SK-N-SH (cell line): Measurements from ENCODE around the gene MAPKBP1. TPM values are rescaled to one million over a fixed set of nuclear protein-coding genes. Genes with fewer than 3 reads are reported as not detected.

Experiments used
- CTCF ChIA-PET: fragments of 300-600, 350-600 bp; formaldehyde crosslinking; extraction: SDS; loops from one replicate; lab custom pipeline; 2021; lab: Yijun Ruan, JAX
- POLR2A ChIA-PET: fragments of 350-600 bp; sonication (Branson Sonifier 250); formaldehyde crosslinking; extraction: SDS; loops from one replicate; lab custom pipeline; 2020; ENCODE audit warnings: antibody characterized with exemption, inconsistent platforms; lab: Yijun Ruan, JAX
- DNase-seq: peaks from one replicate; pipeline ENCODE4 v3.0.0; 2012
- H2AFZ ChIP-seq: fragments of 200-600 bp; sonication (generic); 2 replicates; pipeline ENCODE4 v1.8.1; 2016; ENCODE audit warnings: antibody characterized with exemption, mild to moderate bottlenecking, low read depth
- H3F3A ChIP-seq: fragments of 200-600 bp; sonication (generic); replicated peaks from 2 replicates; pipeline ENCODE3; 2016; ENCODE audit warnings: antibody characterized with exemption, mild to moderate bottlenecking; ENCODE audit not compliant: insufficient read depth
- H3K27ac ChIP-seq, 2 experiments: fragments of 200-500 bp in 1 of 2; fragments of 200-600 bp in 1 of 2; sonication (Bioruptor generic) in 1 of 2; sonication (generic), shearing (Covaris generic) in 1 of 2; 2 replicates each; pipeline versions ENCODE4 v1.5.1 to v1.6.1; 2014 to 2016; ENCODE audit warnings: low read depth in 2 of 2, inconsistent platforms in 1 of 2, low read length in 1 of 2, mild to moderate bottlenecking in 1 of 2, mixed read lengths in 1 of 2
- H3K27me3 ChIP-seq: fragments of 200-600 bp; sonication (generic), shearing (Covaris generic); 2 replicates; pipeline ENCODE4 v1.6.1; 2016; ENCODE audit warnings: mixed run types; ENCODE audit not compliant: insufficient read depth
- H3K36me3 ChIP-seq, 2 experiments: fragments of 200-500 bp in 1 of 2; fragments of 200-600 bp in 1 of 2; sonication (Bioruptor generic) in 1 of 2; sonication (generic) in 1 of 2; replicated peaks in 1 of 2; 2 replicates each; pipeline versions ENCODE3 to v1.5.1; 2014 to 2016; ENCODE audit warnings: low read length in 1 of 2, mild to moderate bottlenecking in 1 of 2; ENCODE audit not compliant: insufficient read depth in 2 of 2, control insufficient read depth in 1 of 2
- H3K4me1 ChIP-seq, 2 experiments: fragments of 200-500 bp in 1 of 2; fragments of 200-600 bp in 1 of 2; sonication (Bioruptor generic) in 1 of 2; sonication (generic), shearing (Covaris generic) in 1 of 2; 2 replicates each; pipeline versions ENCODE4 v1.5.1 to v1.6.1; 2014 to 2016; ENCODE audit warnings: low read depth in 1 of 2, low read length in 1 of 2, mixed run types in 1 of 2; ENCODE audit not compliant: insufficient read depth in 2 of 2, control insufficient read depth in 1 of 2
- H3K4me2 ChIP-seq: fragments of 200-600 bp; sonication (generic), shearing (Covaris generic); 2 replicates; pipeline ENCODE4 v1.6.1; 2017; ENCODE audit warnings: mixed run types
- H3K4me3 ChIP-seq, 2 experiments: fragments of 200-500 bp in 1 of 2; fragments of 200-600 bp in 1 of 2; sonication (Bioruptor generic) in 1 of 2; sonication (generic), shearing (Covaris generic) in 1 of 2; 2 replicates each; pipeline versions ENCODE4 v1.5.1 to v1.8.1; 2014 to 2016; ENCODE audit warnings: low read depth in 2 of 2, inconsistent platforms in 1 of 2, low read length in 1 of 2, mild to moderate bottlenecking in 1 of 2, mixed read lengths in 1 of 2, moderate library complexity in 1 of 2
- H3K79me2 ChIP-seq: fragments of 200-600 bp; sonication (generic); 2 replicates; pipeline ENCODE4 v1.8.1; 2017; ENCODE audit warnings: mild to moderate bottlenecking; ENCODE audit not compliant: insufficient read depth
- H3K9ac ChIP-seq: fragments of 200-600 bp; sonication (generic); 2 replicates; pipeline ENCODE4 v1.6.1; 2017; ENCODE audit warnings: mixed run types
- H3K9me2 ChIP-seq: fragments of 200-600 bp; sonication (generic); 2 replicates; pipeline ENCODE4 v1.6.1; 2017; ENCODE audit warnings: mixed run types
- H3K9me3 ChIP-seq: fragments of 200-600 bp; sonication (generic); 2 replicates; pipeline ENCODE4 v1.6.1; 2017; ENCODE audit warnings: mixed run types, mild to moderate bottlenecking, moderate library complexity
- H4K20me1 ChIP-seq: fragments of 200-600 bp; sonication (generic); 2 replicates; pipeline ENCODE4 v1.6.1; 2017; ENCODE audit warnings: mild to moderate bottlenecking, mixed run types; ENCODE audit not compliant: insufficient read depth
- FOSL2 ChIP-seq: IDR thresholded peaks from 2 replicates; pipeline ENCODE4 v1.4.0; 2012; ENCODE audit warnings: low read depth, mild to moderate bottlenecking, moderate library complexity, borderline replicate concordance
- FOXM1 ChIP-seq: IDR thresholded peaks from 2 replicates; pipeline ENCODE4 v1.4.0; 2012; ENCODE audit warnings: low read depth, mild to moderate bottlenecking
- GATA2 ChIP-seq: sonication (generic); formaldehyde crosslinking; IDR thresholded peaks from 2 replicates; pipeline ENCODE4 v1.5.0; 2020; ENCODE audit warnings: mild to moderate bottlenecking, missing genetic modification reagents
- JUND ChIP-seq: IDR thresholded peaks from 2 replicates; pipeline ENCODE4 v1.4.0; 2012
- MEF2A ChIP-seq: IDR thresholded peaks from 2 replicates; pipeline ENCODE4 v1.4.0; 2012; ENCODE audit warnings: low read depth, borderline replicate concordance
- PBX3 ChIP-seq: IDR thresholded peaks from 2 replicates; pipeline ENCODE4; 2012
- RXRA ChIP-seq: IDR thresholded peaks from 2 replicates; pipeline ENCODE4 v1.4.0; 2012; ENCODE audit warnings: low read depth, mild to moderate bottlenecking, borderline replicate concordance
- TAF1 ChIP-seq: IDR thresholded peaks from 2 replicates; pipeline ENCODE4 v1.6.1; 2012; ENCODE audit warnings: low read depth, mild to moderate bottlenecking, low read length, moderate library complexity, borderline replicate concordance
- TCF12 ChIP-seq: IDR thresholded peaks from 2 replicates; pipeline ENCODE4 v1.4.0; 2012
- USF1 ChIP-seq: IDR thresholded peaks from 2 replicates; pipeline ENCODE4 v1.4.0; 2012; ENCODE audit warnings: low read depth, borderline replicate concordance
- YY1 ChIP-seq: IDR thresholded peaks from 2 replicates; pipeline ENCODE4 v1.4.0; 2012; ENCODE audit warnings: low read depth, mild to moderate bottlenecking
- WGBS: methylation state at CpG from one replicate; pipeline ENCODE4 v1.1.6; 2017; ENCODE audit warnings: low lambda C conversion rate; 5-methylcytosine and 5-hydroxymethylcytosine counted together
- polyA plus RNA-seq, 3 experiments: library from polyadenylated mRNA; depleted of rRNA; stranded (reverse); fragments of >200 nt; gene quantifications; 2 replicates each; pipeline ENCODE4 v1.2.3, GENCODE V29; 2012
- TF ChIP-seq, protein P1 (sequence below): fragments of 150-350 bp; IDR thresholded peaks from 2 replicates; pipeline ENCODE4 v1.6.1; 2016; ENCODE audit warnings: mild to moderate bottlenecking, low read depth, low read length

The MAPKBP1 gene
- polyA plus RNA-seq, 1 of the 3 experiments (the other 2 are of a cell fraction), result 5.2 TPM

GRCh38 chr15:41789662-41790061 is 15.4 kb downstream of the MAPKBP1 start:
- Histone ChIP-seq H4K20me1 (no peaks in the 10 kb centered on the region), H3K9me2 (no peaks in the 10 kb centered on the region), H3K4me2 (no peak overlapping the region), H3K27me3 (no peaks in the 10 kb centered on the region), H3K4me1 (peaks cover 14 to 32% of the 10 kb centered on the region in 2 experiments; a peak in 3 of 4 replicates), H3F3A (no peaks in the 10 kb centered on the region), H3K79me2 (peaks cover 55% of the 10 kb centered on the region), H3K36me3 (no peaks in the 10 kb centered on the region), H3K27ac (no peak overlapping the region; a peak in 1 of 4 replicates), H3K4me3 (no peak overlapping the region), H2AFZ (no peak overlapping the region), H3K9me3 (no peaks in the 10 kb centered on the region), H3K9ac (no peak overlapping the region)
- TF ChIP-seq RXRA (no peak), MEF2A (no peak), JUND (no peak), TCF12 (no peak)
- POLR2A ChIA-PET, result no interaction called here
- DNase-seq, result no peak
- CTCF ChIA-PET, result interaction anchor here (1.0 to 1.2 kb wide), 4 partner anchors 9 to 324 kb away, joined by 3 to 5 read pairs (median 4); no protein-coding TSS in a partner anchor

- H3K79me2 ChIP-seq, result peaks cover 55% of the 10 kb centered on the region
- H3K27me3 ChIP-seq, result no peaks in the 10 kb centered on the region
- H3K9me3 ChIP-seq, result no peaks in the 10 kb centered on the region
- POLR2A ChIA-PET, result no interaction called here
- no peak overlapping the region for H3K4me3 ChIP-seq
- no peak for TF ChIP-seq TAF1
- TF ChIP-seq YY1, result no peak
- TF ChIP-seq RXRA, result no peak
- TF ChIP-seq JUND, result no peak
- TF ChIP-seq USF1, result no peak
- TF ChIP-seq, all 33 proteins: peak for 0
- no peak overlapping the region for H3K9ac ChIP-seq
- peak overlapping the region; percentile 62 for H3K4me2 ChIP-seq
- no peaks in the 10 kb centered on the region for H3F3A ChIP-seq
- DNase-seq, result no peak
- CTCF ChIA-PET, result interaction anchor here (1.0 to 2.9 kb wide), 3 partner anchors 10 to 21 kb away, joined by 3 to 12 read pairs (median 5); partner anchors contain the start of gene MAPKBP1
- no peaks in the 10 kb centered on the region for H3K36me3 ChIP-seq
- no peak overlapping the region for H2AFZ ChIP-seq
- peak overlapping the region; percentile 51 to 82; a peak in 3 of 4 replicates for H3K27ac ChIP-seq
- 100% methylated on average over 3 of the region's 3 CpGs for WGBS
- no peaks in the 10 kb centered on the region for H3K9me2 ChIP-seq
- no peaks in the 10 kb centered on the region for H4K20me1 ChIP-seq
- peaks cover 14 to 32% of the 10 kb centered on the region in 2 experiments; a peak in 3 of 4 replicates for H3K4me1 ChIP-seq
Observed at GRCh38 chr15:41790169-41790568, 15.9 kb downstream of the MAPKBP1 start.

GRCh38 chr15:41790756-41791546 is 16.7 kb downstream of the MAPKBP1 start:
- peak overlapping the region; percentile 34; the same call in 1 of the 2 replicates for H2AFZ ChIP-seq
- H4K20me1 ChIP-seq, result no peaks in the 10 kb centered on the region
- H3K4me1 ChIP-seq, result peaks cover 16 to 36% of the 10 kb centered on the region in 2 experiments
- DNase-seq, result no peak
- peak overlapping the region; percentile 29; the same call in 1 of the 2 replicates for H3K9ac ChIP-seq
- ChIA-PET POLR2A (no interaction called here), CTCF (interaction anchor here (0.8 to 2.9 kb wide), 5 partner anchors 10 to 233 kb away, joined by 3 to 12 read pairs (median 3); partner anchors contain the start of gene MAPKBP1)
- H3K9me2 ChIP-seq, result no peaks in the 10 kb centered on the region
- 77% methylated on average over 4 of the region's 5 CpGs for WGBS
- no peaks in the 10 kb centered on the region for H3F3A ChIP-seq
- H3K4me2 ChIP-seq, result peak overlapping the region; percentile 62
- no peak overlapping the region for H3K4me3 ChIP-seq
- H3K9me3 ChIP-seq, result no peaks in the 10 kb centered on the region
- peak overlapping the region; percentile 51 to 82 for H3K27ac ChIP-seq
- TF ChIP-seq JUND (peak; percentile 49; the same call in 1 of the 2 replicates), TCF12 (peak; percentile 39; the same call in 1 of the 2 replicates), FOXM1 (no peak), FOSL2 (peak; percentile 47; the same call in 1 of the 2 replicates), PBX3 (no peak), GATA2 (CRISPR knock-in tag) (no peak)
- TF ChIP-seq, protein P1, sequence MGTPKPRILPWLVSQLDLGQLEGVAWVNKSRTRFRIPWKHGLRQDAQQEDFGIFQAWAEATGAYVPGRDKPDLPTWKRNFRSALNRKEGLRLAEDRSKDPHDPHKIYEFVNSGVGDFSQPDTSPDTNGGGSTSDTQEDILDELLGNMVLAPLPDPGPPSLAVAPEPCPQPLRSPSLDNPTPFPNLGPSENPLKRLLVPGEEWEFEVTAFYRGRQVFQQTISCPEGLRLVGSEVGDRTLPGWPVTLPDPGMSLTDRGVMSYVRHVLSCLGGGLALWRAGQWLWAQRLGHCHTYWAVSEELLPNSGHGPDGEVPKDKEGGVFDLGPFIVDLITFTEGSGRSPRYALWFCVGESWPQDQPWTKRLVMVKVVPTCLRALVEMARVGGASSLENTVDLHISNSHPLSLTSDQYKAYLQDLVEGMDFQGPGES, result no peak
- H3K27me3 ChIP-seq, result no peaks in the 10 kb centered on the region
- no peaks in the 10 kb centered on the region for H3K36me3 ChIP-seq
- H3K79me2 ChIP-seq, result peaks cover 49% of the 10 kb centered on the region
